GM13976 (cell line): Measurements from ENCODE around the gene BASP1.

Source experiments
- DNase-seq: peaks from one replicate; pipeline ENCODE4 v3.0.0; 2012; ENCODE audit warnings: low spot score
- in situ Hi-C: fragments of 300-500 bp; cut with MboI; formaldehyde crosslinking; loops from one replicate; pipeline ENCODE4 v1.12.0; 2022; ENCODE audit warnings: low sequenced_read_pairs, mixed read lengths, inconsistent platforms; ENCODE audit not compliant: unreplicated experiment
- TF ChIP-seq, protein P1 (sequence below): IDR thresholded peaks from 2 replicates; pipeline ENCODE4 v1.5.1; 2012; ENCODE audit warnings: borderline replicate concordance, mild to moderate bottlenecking; ENCODE audit not compliant: insufficient read depth; ENCODE audit errors: extremely low read depth, missing control alignments, control extremely low read depth

The BASP1 gene

DNA sequence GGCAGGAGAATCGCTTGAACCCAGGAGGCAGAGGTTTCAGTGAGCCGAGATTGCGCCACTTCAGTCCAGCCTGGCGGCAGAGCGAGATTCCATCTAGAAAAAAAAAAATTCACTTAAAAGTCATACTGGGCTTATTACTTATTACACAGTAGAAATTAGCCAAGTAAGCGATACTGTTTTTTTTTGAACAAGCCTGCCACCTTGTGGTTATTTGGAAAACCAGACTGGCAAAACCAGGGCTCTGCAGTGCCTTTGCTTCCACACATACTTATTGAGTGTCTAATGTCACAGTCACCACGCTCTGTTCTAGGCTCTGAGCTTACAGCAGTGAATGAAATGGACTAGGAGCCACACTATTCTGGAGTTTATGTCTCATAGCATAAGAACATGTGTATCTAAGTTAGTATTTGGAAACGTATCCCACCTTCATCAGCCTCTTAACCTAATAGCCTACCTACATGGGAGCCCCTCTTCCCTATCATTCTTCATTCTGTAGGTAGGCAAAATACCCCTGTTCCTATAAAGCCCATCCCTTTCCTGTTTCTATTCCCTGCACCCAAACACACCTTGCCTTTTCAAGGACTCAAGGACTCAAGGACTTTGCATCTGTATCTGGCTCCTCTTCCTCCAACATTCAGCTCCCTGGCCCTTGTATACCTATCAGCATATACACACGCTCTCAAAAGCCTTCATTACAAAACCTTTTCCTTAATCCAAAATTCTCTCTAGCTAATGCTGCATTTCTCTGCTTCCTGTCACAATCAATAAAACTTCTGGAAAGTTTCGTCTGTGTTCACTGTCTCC is 13.9 kb upstream of the BASP1 start:
- in situ Hi-C loops, result loop anchor here (25.0 kb wide), 1 partner anchor 909 kb away; no protein-coding TSS in a partner anchor
- TF ChIP-seq, protein P1, sequence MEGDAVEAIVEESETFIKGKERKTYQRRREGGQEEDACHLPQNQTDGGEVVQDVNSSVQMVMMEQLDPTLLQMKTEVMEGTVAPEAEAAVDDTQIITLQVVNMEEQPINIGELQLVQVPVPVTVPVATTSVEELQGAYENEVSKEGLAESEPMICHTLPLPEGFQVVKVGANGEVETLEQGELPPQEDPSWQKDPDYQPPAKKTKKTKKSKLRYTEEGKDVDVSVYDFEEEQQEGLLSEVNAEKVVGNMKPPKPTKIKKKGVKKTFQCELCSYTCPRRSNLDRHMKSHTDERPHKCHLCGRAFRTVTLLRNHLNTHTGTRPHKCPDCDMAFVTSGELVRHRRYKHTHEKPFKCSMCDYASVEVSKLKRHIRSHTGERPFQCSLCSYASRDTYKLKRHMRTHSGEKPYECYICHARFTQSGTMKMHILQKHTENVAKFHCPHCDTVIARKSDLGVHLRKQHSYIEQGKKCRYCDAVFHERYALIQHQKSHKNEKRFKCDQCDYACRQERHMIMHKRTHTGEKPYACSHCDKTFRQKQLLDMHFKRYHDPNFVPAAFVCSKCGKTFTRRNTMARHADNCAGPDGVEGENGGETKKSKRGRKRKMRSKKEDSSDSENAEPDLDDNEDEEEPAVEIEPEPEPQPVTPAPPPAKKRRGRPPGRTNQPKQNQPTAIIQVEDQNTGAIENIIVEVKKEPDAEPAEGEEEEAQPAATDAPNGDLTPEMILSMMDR, result peak; percentile 53
- DNase-seq, result peak; percentile 76

DNA sequence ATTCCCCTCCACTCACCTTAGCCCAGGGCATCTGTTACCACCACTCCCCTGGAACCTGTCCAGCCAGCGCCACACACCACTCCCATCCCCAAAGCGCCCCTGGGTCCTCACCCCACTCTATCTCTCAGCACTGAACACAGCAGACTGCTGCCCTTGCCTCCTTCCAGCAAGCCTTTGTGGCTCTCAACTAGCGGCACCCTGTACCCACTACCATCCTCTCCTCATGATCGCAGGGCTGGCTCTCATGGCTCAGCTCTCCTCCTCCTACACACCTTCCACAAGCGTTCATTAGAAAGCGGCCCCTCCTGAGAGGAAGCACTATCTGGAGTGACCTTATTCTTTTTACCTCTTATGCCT is 13.3 kb upstream of the BASP1 start:
- TF ChIP-seq, protein P1, result no peak
- in situ Hi-C loops, result loop anchor here (25.0 kb wide), 1 partner anchor 908 kb away; no protein-coding TSS in a partner anchor
- DNase-seq, result no peak

DNA sequence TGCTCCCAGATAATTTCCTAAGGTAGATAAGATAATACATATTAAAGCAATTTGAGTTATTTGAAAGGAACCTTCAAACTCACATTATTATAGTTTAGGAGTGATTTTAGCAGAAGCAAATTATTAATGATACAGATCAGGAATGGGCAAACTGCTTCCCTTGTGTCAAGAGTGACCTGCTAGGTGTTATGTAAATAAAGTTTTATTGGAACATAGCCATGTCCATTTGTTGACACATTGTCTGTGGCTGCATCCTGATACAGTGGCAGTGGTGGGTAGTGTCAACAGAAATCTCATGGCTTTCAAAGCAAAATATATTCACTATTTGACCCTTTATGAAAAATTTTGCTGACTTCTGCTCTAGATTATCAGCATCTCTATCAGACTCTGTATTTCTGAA is 11.4 kb upstream of the BASP1 start:
- DNase-seq, result no peak
- TF ChIP-seq, protein P1, result no peak
- in situ Hi-C loops, result loop anchor here (25.0 kb wide), 1 partner anchor 906 kb away; no protein-coding TSS in a partner anchor

DNA sequence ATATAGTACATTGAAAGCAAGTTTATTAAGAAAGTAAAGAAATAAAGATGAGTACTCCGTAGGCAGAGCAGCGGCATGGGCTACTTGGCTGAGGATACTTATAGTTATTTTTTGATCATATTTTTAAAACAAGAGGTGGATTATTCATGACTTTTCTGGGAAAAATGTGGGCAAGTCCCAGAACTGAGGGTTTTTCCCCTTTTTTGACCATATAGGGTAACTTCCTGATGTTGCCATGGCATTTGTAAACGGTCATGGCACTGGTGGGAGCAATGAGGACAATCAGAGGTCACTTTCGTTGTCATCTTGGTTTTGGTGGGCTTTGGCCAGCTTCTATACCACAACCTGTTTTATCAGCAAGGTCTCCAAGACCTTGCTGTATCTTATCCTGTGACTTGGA is 5.2 kb upstream of the BASP1 start:
- no peak for DNase-seq
- in situ Hi-C loops, result loop anchor here (10.0 to 25.0 kb wide), 2 partner anchors 900 to 1103 kb away; no protein-coding TSS in a partner anchor
- TF ChIP-seq, protein P1, result no peak

DNA sequence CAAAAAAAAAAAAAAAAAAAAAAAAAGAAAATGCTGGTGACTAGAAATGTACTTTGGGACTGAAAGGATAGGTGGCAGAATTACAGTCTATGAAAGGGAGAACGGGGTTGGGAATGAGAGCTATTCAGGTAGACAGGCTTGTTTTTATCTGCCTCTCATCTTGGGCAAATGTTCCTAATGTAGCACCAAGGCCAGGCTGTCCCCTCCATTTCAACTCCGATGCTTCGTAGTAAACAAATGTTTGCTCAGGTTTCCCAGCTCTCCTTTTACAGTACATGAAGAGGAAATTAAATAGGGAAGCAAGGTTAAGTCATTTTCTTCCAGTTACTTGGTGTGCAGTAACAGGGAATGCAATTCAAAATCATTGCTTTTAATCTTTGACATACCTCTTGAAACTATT is 4.4 kb upstream of the BASP1 start:
- no peak for DNase-seq
- in situ Hi-C loops, result loop anchor here (10.0 to 25.0 kb wide), 2 partner anchors 899 to 1102 kb away; no protein-coding TSS in a partner anchor
- TF ChIP-seq, protein P1, result no peak

DNA sequence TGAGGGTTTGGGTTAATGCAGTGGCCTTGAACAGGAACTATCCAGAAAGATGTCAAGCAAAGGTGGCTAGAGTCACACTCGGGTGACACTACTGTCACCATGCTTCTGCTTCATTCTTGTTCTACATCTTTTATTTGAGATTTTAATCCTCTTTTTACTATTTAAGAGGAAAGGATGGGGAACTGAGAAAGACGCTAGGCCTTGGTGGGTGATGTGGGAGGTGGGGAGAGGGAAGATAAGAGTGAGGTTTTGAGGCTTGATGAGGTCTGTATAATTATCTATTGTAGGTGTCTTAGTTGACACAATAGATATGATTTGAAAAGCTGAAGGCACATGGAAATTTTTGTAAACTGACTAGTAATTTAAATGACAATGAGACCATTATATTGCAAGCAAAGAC is 3.5 kb upstream of the BASP1 start:
- in situ Hi-C loops, result loop anchor here (10.0 to 25.0 kb wide), 2 partner anchors 898 to 1101 kb away; no protein-coding TSS in a partner anchor
- TF ChIP-seq, protein P1, result no peak
- no peak for DNase-seq
